Putamen (tissue), 1 donor: ENCODE data around the gene PSD2.

Experiments
- DNase-seq: peaks from one replicate; pipeline ENCODE4 v3.0.0-alpha.2; 2016; ENCODE audit warnings: low spot score

The PSD2 gene

DNA sequence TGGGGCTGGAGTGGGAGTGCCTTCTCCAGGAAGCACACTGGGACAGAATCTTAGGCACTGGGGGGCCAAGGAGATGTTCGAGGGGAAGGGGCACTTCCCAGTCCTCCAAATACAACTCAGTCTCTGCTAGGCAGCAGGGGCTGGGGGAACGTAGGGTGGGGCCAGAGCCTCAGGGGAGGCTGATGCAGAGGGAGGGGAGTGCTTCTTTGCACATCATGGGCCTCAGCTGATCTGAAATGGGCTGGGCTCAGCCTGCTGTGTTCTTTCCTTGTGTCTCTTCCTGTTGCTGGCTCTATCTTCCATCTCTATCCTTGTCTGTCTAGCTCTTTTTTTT lies 15.6 kb downstream of the PSD2 start:
- DNase-seq: no peak

DNA sequence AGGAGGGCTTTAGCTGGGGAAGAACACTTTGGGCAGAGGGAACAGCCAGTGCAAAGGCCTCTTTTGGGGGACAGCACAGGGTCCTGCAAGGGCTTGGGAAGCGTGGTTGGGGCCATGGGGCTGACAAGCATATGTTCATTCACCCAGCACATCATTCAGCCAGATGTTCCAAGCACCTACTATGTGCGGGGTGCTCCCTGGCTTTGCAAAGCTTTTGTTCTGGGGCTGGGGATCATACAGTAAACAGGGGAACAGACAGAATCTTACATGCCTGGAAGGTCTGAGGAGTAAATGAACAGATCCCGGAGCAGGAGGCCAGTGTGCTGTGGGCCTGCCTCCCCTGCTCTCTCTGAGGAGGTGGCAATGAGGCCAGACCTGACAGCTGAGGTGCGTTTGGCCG lies 16.7 kb downstream of the PSD2 start:
- DNase-seq: no peak

DNA sequence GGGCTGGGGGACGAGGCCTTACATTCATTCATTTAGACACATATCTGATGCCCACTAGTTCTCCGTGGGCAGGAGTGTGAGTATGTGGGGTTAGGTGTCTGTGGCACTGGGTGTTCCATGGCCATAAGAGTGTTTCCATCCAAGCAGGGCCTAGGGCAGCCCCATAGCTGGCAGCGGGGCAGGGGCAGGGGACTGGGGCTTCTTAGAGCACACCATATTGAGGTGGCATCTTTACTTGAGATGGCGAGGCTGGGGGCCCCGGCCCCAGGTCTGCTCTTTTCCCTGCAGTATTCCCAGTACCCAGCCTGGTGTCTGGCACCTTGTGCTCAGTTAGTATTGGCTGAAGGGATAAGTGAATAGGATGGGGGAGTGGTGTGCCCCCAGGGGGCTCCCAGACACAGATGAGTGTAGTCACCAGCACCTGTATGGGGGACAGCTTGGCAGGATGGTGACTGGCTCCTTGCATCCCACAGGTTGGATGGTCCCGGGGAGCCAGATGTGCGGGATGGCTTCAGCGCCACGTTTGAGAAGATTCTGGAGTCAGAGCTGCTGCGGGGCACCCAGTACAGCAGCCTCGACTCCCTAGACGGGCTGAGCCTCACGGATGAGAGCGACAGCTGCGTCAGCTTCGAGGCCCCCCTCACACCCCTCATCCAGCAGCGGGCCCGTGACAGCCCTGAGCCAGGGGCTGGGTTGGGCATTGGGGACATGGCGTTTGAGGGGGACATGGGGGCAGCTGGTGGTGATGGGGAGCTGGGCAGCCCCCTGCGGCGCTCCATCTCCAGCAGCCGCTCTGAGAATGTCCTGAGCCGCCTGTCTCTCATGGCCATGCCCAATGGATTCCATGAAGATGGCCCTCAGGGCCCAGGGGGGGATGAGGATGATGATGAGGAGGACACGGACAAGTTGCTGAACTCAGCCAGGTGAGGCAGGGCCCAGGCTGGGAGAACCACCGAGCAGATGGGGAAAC lies 17.5 kb downstream of the PSD2 start:
- no peak for DNase-seq

DNA sequence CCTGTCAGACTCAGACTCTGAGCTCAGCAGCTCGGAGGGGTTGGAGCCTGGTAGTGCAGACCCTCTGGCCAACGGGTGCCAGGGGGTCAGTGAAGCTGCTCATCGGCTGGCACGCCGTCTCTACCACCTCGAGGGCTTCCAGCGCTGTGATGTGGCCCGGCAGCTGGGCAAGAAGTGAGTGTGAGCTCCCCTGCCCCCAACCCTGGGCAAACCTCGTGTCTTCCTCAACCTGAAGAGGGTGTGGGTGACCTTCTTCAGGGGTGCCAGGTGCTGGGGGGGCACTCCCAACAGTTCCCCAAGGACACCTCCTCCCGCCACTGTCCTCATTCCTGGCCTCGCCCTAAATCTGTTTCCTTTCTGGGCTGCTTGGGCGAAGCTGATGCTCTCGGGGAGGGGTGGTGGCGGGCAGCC lies 18.6 kb downstream of the PSD2 start:
- DNase-seq: no peak

DNA sequence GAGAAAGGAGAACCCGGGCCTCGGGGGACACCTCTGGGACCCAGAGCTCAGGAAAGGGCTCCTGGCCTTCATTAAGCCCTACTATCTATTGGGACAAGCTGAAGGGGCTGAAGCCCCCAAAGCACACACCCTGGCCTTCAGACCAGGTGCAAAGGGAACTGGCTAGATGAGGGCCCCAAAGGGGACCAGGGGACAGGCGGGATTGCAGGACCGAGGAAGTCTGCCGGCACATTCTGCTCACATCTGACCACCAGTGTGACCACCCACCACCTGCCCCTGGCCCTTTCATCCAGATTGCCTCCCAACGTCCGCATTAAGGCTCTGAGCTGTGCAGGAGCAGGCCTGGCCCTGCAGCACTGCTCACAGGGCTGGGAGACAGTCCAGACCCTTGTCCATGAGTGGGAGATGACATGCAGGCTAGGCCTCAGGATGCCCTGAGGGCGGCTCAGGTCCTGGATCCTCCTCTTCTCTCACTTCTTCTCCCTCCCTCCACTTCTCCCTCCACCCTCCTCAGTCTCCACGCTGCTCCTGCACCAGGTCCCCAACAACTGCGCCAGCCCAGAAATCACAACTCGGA lies 19.2 kb downstream of the PSD2 start:
- DNase-seq: no peak

DNA sequence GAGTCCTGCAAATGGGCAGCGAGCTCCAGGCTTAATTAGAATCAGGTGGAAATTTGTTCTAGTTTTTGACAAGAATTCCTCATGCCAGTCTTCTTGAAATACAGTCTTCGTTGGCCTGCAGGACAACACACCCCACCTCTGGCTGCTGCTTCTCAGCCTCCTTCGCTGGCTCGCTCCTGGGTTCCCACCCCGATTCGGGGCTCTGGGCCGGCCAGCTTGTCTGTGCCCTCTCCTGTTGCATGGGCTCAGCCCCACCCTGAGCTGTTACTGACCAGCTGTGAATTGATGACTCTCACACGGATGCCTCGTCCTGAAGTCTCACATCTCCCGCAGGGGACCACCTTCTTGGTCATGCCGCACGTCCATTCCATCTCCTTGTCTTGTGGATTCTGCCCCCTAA lies 21.0 kb downstream of the PSD2 start:
- DNase-seq: no peak

DNA sequence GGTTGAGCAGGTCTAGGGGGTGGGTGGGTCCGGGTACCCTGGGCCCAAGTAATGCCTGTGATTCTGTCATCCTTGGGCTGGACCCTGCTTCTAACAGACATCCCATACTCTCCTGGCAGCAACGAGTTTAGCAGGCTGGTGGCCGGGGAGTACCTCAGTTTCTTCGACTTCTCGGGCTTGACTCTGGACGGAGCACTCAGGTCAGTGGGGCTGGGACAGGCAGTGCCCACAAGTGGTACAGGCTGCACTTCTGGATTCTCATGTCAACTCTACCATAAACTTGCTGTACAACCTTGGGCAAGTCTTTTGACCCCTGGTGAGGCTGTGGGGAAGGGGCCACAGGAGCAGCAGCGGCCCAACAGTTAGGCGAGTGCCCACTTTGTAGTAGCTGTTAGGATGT lies 21.8 kb downstream of the PSD2 start:
- no peak for DNase-seq

DNA sequence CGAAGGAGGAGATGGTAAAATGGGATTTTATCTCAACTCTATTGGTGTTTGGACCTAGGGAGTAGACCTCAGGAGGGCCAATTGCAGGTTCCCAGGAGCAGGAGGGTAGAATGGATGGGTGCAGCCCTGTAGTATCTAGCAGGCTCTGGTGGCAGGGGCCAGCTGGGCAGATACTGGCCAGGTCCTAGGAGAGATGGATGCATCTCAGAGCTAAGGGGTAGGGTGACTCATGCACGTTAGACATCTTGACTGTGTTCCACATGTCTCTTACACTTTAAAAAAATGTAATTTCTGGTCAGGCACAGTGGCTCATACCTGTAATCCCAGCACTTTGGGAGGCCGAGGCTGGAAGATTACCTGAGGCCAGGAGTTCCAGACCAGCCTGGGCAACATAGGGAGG lies 22.4 kb downstream of the PSD2 start:
- DNase-seq: no peak

DNA sequence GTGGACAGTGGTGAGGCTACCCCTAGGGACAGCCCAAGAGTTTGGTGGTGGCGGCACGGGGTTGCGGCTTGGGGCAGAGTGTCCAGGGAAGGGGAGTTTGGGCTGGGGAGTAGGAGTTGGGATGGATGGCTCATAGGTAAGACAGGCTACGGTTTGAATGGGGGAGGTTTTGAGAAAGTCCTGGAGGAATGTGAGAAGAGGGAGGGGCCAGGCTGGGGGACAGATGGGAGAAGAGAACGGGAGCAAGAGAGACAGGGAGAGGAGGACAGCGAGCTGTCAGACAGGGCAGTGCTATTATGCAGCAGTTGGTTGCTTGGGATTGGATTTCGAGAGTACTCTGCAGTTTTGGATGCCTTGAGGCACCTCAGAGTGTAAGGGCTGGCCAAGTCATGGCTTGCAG lies 24.5 kb downstream of the PSD2 start:
- DNase-seq: no peak

DNA sequence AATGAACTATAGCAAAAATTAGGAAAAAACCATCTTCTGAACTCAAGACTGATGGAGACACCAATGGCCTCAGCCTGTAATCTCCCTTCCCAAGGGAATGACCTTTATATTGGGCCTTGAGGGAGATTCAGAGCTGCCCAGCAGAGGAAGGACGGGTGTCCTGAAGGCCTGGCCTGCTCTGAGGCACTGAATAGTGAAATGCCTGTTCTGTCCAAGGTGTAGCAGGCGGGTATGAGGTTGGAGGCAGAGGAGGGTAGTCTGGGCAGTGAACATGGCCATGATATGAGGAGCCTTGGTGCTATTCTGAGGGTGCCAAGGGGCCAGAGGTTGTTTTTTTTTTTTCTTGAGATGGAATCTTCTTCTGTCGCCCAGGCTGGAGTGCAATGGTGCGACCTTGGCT lies 25.0 kb downstream of the PSD2 start:
- DNase-seq: no peak

DNA sequence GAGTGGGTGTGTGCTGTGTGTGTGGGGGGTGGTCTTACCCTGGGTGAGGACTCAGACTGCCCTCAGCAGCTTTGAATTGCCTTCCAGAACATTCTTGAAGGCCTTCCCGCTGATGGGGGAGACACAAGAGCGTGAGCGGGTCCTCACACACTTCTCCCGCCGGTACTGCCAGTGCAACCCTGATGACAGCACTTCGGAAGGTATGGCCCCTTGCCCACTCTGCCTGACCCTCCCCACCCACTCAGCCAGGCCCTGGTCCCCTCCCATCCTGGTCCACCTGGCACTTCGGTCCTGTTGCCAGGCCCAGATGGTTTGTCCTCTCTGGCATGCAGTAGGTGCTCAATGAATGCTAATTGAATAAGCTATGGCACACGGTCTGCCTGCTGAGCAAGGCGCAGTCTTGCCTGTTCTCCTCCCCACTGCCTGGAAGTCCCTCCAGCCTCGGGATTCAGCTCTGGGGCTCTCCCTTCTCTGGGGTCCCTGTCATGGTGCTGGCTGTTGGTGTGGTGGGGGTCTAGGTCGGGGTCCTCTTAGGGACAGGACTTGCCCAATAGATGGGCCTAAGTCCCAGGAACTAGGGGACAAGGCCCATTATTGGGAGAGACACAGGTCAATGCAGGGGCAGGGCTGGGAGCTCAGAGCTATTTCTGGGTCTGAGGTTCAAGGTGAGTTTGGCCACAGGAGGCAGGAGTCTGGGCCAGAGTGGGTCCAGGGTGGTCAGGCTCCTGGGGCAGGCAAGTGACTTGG lies 26.4 kb downstream of the PSD2 start:
- no peak for DNase-seq

DNA sequence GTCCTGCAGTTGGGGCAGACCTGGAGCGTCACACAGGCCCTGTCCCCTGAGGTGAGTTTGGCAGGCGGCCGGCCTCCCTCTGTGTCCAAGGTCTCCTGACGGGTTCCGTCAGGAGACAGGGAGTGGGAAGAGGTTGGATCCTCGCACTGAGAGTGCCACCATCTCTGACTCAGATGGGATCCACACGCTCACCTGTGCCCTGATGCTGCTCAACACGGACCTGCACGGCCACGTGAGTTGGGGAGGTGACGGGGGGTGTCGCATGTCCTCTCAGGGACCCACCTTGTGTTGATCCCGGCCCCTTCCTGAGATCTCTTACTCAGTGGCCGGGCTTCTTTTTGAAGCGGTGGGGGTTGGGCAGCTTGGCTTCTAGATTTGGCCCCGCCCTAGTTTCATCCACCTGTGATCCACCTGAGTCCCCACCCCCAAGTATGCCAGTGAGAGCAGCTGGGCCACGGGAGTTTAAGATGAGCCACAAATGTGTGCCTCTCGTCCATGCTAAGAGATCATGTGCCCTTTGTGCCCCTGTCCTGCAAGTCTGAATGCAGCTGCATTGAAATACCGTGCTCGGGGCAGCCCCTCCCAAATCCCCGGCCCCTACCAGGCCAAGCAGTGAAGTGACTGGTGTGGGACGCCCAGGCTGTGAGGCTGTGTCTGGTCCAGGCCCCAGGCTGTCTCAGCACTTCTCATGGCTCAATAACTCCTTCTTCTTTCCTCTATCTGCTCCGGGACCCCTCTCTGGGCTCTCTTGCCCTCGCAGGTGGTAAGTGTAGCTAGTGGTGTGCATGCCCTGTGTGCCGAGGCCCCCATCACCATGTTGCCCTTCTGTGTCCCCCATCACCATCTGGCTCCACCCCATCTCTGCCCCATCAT lies 27.2 kb downstream of the PSD2 start:
- no peak for DNase-seq

DNA sequence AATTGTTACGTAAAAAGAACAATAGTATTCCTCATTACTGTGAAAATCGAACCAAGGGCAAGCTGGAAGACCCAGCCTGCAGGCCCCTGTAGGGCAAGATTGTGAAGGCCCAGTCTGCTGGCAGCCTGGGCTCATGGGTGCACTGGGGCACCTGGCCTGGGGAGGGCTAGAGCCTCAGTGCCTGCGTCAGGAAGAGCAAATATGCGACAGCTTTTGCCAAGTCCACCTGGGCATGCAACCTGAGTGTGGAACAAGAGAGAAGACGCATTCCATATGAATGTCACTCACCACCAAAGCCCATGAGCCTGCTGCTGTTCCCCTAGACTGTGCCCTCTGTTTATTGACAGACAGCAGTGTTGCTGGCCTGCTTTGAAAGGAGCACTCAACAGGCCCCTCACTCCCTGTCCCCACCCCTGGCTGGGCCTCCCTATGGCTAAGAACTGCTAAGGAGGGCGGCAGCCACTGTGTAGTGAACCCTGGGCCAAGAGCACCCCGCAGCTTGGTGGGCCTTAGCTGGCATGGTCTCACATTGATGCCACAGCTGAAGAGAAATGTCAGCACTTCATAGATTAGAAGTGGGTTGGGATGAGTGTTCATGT lies 28.2 kb downstream of the PSD2 start:
- DNase-seq: no peak

DNA sequence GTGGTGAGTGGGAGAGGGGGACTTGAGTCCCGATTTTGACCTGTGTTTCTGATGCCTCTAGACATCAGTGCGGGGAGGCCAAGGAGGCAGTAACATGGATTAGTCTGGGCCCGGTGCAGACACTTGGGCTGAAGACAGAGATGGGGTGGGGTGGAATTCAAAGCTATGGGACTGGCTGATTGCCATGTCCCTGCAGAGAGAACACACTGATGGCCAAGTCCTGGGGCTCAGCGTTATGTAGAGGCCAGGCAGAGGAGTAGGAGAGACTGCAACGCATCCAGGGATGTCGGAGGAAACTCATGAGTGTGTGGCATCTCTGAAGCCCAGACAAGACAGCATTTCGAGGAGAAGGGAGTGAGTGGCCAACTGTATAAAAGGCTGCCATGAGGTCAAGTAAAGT lies 30.1 kb downstream of the PSD2 start:
- DNase-seq: no peak

DNA sequence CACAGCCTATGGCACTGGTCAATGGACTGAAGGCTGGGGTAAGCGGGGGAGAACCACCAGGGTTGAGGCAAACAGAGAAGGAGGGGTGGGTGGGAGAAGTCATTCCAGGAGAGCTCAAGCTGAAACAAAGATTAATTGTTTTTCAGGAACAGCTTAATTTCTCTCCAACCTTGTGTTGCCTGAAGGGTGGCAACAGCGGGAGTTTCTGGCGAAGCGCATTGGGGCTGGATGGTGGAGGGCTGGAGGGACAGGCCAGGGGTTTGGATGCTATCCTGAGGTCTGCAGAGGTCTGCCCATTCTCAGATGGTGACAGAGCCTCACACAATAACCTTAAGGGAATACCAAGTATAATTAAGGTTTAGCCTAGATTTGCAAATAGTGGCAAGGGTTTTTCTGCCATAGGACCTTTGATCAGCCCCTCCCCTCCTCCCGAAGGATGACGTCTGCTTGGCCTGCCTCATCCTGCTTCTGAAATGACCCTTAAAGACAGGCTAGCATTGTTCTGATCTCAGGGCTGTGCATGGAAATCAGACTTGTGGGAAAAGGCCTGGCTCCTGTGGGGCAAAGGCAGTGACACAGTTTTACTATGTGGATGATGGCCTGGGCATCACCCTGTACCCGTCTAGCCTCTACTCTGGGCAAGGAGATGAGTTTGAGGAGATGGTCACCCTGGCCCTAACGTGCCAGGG lies 32.7 kb downstream of the PSD2 start:
- DNase-seq: peak; percentile 90

DNA sequence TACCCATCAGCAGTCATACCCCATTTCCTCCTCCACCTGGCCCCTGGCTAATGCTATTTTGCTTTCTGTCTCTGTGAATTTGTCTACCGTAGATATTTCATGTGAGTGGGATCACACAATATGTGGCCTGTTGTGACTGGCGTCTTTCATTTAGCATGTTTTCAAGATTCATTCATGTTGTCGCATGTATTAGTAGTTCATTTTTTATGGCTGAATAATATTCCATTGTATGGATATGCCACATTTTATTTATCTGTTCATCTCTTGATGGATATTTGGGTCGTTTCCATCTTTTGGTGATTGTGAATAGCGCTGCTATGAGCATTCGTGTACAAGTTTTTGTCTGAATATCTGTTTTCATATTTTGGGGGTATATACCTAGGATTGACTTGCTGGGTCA lies 33.9 kb downstream of the PSD2 start:
- DNase-seq: no peak

DNA sequence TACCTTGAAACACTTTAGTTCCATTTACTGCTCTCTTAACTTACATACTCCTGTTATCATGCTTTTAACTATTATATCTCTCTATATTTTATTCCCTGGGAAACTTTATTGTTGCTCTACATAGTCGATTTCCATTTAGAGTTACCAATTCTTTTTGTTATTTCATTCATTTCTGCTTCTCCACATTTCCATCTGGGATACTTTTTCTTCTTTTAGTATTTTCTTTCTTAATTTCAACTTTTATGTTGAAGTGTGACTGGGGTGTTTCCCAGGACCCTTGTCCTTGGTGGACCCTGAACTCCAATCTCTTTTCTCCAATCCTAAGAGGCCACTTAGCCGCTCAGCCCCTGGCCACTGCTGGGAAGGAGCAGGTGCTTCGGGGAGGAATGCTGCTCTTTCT lies 36.0 kb downstream of the PSD2 start:
- DNase-seq: no peak

DNA sequence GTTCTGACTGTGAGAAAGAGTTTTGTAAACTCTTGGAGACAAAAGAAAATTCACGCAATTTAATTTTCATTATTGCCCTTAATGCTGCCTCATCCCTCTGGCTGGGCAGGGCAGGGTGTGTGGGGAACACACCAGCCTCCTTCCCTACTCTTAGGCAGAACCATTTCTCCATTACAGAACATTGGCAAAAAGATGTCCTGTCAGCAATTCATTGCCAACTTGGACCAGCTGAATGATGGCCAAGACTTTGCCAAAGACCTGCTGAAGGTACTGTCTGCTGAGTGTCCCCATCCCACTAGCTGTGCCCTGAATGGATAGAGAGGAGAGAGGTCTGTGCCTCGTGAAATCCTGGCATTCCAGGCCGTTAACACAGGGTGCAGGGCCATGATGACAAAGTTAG lies 37.9 kb downstream of the PSD2 start:
- no peak for DNase-seq

DNA sequence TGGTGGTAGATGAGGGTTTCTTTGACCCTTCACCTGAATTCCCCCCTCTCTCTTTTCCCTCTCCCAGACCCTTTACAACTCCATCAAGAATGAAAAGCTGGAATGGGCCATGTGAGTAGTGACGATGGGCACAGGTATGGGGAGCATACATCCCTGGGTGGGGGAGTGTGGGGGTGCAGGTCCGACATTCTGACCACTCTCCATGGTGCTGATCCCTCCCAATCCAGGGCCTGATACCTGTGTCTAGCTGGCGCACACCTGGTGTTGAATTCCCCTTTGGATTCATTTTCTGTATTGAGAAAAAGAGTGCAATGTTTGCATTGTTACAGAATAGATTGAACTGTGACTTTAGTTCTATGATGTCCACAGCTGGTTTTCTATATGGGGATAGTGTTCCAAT lies 40.0 kb downstream of the PSD2 start:
- DNase-seq: no peak

DNA sequence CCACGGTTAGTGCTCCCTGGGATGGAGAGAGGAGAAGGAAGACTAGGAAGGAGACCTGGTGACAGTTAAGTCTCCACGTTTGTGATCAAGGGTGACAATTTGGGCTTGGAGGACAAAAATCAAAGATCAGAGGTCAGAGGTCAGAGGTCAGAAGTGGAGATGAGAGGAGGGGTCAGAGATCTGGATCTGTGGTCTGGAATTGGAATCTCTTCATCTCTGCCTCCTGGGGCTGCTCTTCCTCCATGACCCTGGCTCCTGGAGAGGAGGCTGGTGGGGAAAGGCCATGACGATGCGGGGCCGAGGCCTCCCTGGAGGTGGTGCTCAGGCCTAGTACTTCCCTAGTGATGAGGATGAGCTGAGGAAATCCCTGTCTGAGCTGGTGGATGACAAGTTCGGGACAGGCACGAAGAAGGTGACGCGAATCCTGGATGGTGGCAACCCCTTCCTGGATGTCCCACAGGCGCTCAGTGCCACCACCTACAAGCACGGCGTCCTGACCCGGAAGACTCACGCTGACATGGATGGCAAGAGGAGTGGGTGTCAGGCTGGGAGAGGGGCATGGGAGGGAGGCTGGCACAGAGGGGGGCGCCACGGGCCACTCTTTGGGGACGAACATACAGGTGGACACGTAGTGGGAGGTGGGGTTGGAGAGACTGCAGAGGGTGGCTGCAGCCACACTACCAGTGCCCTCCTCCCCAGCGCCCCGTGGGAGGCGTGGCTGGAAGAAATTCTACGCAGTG lies 41.0 kb downstream of the PSD2 start:
- no peak for DNase-seq
